Measurements from ENCODE around the gene POU4F3. TPM values are rescaled to one million over a fixed set of nuclear protein-coding genes. Genes with fewer than 3 reads are reported as not detected.

The POU4F3 gene, protein sequence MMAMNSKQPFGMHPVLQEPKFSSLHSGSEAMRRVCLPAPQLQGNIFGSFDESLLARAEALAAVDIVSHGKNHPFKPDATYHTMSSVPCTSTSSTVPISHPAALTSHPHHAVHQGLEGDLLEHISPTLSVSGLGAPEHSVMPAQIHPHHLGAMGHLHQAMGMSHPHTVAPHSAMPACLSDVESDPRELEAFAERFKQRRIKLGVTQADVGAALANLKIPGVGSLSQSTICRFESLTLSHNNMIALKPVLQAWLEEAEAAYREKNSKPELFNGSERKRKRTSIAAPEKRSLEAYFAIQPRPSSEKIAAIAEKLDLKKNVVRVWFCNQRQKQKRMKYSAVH
- total RNA-seq: under 1 TPM; 0.27 to 0.46 TPM
- 0.21 TPM for polyA plus RNA-seq (2013, experiment 1 of 2)
- polyA plus RNA-seq (2013, experiment 2 of 2): 0.21 TPM
- long read RNA-seq, experiment 1: 0 reads
- long read RNA-seq, experiment 2: 0 reads
- long read RNA-seq, experiment 3, partial matches to known transcripts: 0 of 1 reads
- long read RNA-seq, experiment 3, other reads (novel, unspliced or antisense): 1 of 1 reads
- long read RNA-seq, experiment 4: 0 reads

DNA sequence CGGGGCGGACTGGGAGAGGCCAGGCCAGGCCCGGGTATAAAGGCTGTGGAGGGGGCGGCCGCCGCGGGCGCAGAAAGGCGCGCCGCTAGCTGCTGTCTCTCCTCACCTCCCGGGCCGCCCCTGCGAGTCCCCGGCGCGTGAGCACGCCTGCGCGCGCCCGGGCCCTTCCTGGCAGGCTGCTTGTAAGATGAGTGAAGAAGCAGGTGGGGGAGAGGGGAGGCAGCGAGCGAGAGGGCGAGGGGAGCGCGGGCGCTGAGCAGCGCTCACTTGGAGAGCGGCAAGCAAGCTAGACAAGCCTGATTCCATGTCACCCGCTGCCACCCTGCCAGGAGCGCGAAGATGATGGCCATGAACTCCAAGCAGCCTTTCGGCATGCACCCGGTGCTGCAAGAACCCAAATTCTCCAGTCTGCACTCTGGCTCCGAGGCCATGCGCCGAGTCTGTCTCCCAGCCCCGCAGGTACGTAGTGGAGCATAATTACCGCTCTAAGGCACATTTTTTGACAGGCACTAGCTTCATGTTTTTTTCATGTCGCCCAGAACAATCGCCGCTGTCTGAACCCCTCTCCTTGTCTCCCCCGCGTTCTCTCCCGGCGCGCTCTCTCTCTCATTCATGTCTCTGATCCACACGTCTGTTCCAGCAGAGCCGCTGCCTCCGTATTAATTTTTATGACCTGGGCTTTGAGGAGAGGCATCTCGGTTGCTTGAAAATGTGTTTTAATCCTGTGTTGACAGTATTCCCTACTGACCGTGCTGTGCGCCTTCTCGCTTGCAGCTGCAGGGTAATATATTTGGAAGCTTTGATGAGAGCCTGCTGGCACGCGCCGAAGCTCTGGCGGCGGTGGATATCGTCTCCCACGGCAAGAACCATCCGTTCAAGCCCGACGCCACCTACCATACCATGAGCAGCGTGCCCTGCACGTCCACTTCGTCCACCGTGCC is at the start of gene POU4F3:
TSS of gene POU4F3 (plus strand) at position 66 of the 941 bp plus-strand sequence. CDS start at position 340, 274 bp downstream.
- Histone ChIP-seq H3K27ac (ENCODE audit: low read depth, low read length) (no peak within 1 kb of the TSS), H3K4me3 (ENCODE audit: low read length) (peak within 1 kb of the TSS; percentile 73), H3K9me3 (ENCODE audit: control insufficient read depth, low read length) (no peaks in the 10 kb centered on the region), H3K36me3 (ENCODE audit: control insufficient read depth, insufficient read depth, low read length) (no peaks in the 10 kb centered on the region), H3K27me3 (ENCODE audit: control insufficient read depth, insufficient read depth, low read length, poor library complexity, severe bottlenecking) (peaks cover 100% of the 10 kb centered on the region), H3K9ac (ENCODE audit: extremely low read depth, low read length, poor library complexity, severe bottlenecking) (no peak within 1 kb of the TSS), H3K4me1 (ENCODE audit: control insufficient read depth, insufficient read depth, low read length) (peaks cover 7% of the 10 kb centered on the region)
- peak; percentile 86 for DNase-seq
- Mint-ChIP-seq H3K27me3 (ENCODE audit: insufficient read depth) (peaks cover 100% of the 10 kb centered on the region), H3K36me3 (ENCODE audit: low read depth) (no peaks in the 10 kb centered on the region), H3K4me1 (peaks cover 22% of the 10 kb centered on the region), H3K4me3 (peak within 1 kb of the TSS; percentile 59), H3K9me3 (no peaks in the 10 kb centered on the region), H3K27ac (no peak within 1 kb of the TSS)
- WGBS, 2 experiments (ENCODE audit: insufficient coverage in 1 of 2, insufficient read length in 1 of 2): 2 to 3% methylated on average over 34 to 70 of the region's 70 CpGs
- TF ChIP-seq, protein P1, sequence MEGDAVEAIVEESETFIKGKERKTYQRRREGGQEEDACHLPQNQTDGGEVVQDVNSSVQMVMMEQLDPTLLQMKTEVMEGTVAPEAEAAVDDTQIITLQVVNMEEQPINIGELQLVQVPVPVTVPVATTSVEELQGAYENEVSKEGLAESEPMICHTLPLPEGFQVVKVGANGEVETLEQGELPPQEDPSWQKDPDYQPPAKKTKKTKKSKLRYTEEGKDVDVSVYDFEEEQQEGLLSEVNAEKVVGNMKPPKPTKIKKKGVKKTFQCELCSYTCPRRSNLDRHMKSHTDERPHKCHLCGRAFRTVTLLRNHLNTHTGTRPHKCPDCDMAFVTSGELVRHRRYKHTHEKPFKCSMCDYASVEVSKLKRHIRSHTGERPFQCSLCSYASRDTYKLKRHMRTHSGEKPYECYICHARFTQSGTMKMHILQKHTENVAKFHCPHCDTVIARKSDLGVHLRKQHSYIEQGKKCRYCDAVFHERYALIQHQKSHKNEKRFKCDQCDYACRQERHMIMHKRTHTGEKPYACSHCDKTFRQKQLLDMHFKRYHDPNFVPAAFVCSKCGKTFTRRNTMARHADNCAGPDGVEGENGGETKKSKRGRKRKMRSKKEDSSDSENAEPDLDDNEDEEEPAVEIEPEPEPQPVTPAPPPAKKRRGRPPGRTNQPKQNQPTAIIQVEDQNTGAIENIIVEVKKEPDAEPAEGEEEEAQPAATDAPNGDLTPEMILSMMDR (conservative IDR thresholded peaks at IDR 0.05): no peak

DNA sequence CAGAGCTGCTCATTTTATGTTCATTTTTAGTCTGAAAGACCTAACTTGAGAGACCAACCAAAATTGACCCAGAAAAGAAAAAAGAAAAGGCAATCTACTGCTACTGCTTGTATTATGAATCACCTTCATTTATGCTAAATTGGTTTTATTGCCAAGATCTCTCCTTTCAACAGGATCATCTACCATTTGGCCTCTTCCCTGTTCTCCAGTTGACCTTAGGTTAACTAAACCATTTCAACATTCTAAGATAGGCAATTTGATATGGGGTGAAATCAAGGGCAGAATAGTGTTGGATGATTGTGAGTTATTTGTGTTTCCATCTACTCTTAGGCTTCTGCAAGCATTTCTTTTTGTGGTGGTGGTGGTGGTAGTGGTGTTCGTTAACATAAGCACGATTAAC is 48.3 kb upstream of the POU4F3 start:
- no peak for DNase-seq
- TF ChIP-seq, protein P1 (conservative IDR thresholded peaks at IDR 0.05): no peak
- no peaks in the 10 kb centered on the region for H3K4me1 ChIP-seq (ENCODE audit: control insufficient read depth, insufficient read depth, low read length)
- Mint-ChIP-seq H3K36me3 (ENCODE audit: low read depth) (peaks cover 6% of the 10 kb centered on the region), H3K27me3 (ENCODE audit: insufficient read depth) (no peaks in the 10 kb centered on the region), H3K27ac (no peak overlapping the region), H3K9me3 (no peaks in the 10 kb centered on the region), H3K4me1 (no peaks in the 10 kb centered on the region), H3K4me3 (no peak overlapping the region)
- H3K4me3 ChIP-seq (ENCODE audit: low read length): no peak overlapping the region
- no peaks in the 10 kb centered on the region for H3K9me3 ChIP-seq (ENCODE audit: control insufficient read depth, low read length)
- no peak overlapping the region for H3K9ac ChIP-seq (ENCODE audit: extremely low read depth, low read length, poor library complexity, severe bottlenecking)
- peaks cover 31% of the 10 kb centered on the region for H3K36me3 ChIP-seq (ENCODE audit: control insufficient read depth, insufficient read depth, low read length)
- no peak overlapping the region for H3K27ac ChIP-seq (ENCODE audit: low read depth, low read length)
- 100% methylated on average over 1 to 2 of the region's 2 CpGs for WGBS, 2 experiments (ENCODE audit: insufficient coverage in 1 of 2, insufficient read length in 1 of 2)
- no peaks in the 10 kb centered on the region for H3K27me3 ChIP-seq (ENCODE audit: control insufficient read depth, insufficient read depth, low read length, poor library complexity, severe bottlenecking)

DNA sequence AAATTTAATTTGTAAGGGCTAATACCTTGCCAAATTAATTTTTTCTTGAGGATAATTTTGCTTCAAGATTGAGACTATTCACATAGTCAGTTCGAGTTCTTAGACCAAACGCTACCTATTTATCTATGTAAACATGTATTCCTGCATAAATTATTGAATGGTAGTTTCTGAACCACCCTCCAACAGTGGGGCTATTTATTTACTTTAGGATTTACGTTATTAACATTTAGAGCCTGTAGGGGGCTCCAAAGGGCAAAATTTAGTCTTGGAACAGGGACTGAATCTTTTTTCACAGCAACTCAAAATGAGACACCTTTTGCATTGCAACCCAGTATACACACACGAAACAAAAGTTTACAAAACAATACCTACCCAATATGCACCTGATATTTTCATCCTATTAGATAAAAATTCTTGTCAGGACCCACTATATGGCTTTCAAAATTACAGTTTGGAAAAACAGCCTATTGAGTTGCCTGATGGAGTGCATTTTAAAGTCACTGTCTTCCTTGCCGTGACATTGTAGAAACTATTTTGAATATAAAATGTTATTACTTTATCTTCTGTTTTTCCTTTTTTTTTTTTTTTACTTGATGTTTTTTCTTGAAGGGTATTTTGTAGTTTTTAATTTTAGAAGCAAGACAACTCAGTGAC is 47.1 kb upstream of the POU4F3 start:
- H3K27ac Mint-ChIP-seq: no peak overlapping the region
- Histone ChIP-seq H3K9me3 (ENCODE audit: control insufficient read depth, low read length) (no peaks in the 10 kb centered on the region), H3K4me1 (ENCODE audit: control insufficient read depth, insufficient read depth, low read length) (no peaks in the 10 kb centered on the region), H3K27ac (ENCODE audit: low read depth, low read length) (no peak overlapping the region), H3K9ac (ENCODE audit: extremely low read depth, low read length, poor library complexity, severe bottlenecking) (no peak overlapping the region), H3K36me3 (ENCODE audit: control insufficient read depth, insufficient read depth, low read length) (peaks cover 22% of the 10 kb centered on the region), H3K27me3 (ENCODE audit: control insufficient read depth, insufficient read depth, low read length, poor library complexity, severe bottlenecking) (no peaks in the 10 kb centered on the region), H3K4me3 (ENCODE audit: low read length) (no peak overlapping the region)
- H3K4me3 Mint-ChIP-seq: no peak overlapping the region
- TF ChIP-seq, protein P1 (conservative IDR thresholded peaks at IDR 0.05): peak; percentile 85
- 4 to 28% methylated on average over 2 to 4 of the region's 5 CpGs for WGBS, 2 experiments (ENCODE audit: insufficient coverage in 1 of 2, insufficient read length in 1 of 2)
- DNase-seq: no peak
- peaks cover 5% of the 10 kb centered on the region for H3K36me3 Mint-ChIP-seq (ENCODE audit: low read depth)
- no peaks in the 10 kb centered on the region for H3K4me1 Mint-ChIP-seq
- no peaks in the 10 kb centered on the region for H3K9me3 Mint-ChIP-seq
- no peaks in the 10 kb centered on the region for H3K27me3 Mint-ChIP-seq (ENCODE audit: insufficient read depth)
